HG03442 (cell line): ENCODE data around the gene NHLRC1.
"Not testable (repeated sequence)": the region's sequence is repeated elsewhere in the genome, so short reads cannot be mapped to it uniquely, and the experiment has no call there.

Experiments used
- ATAC-seq: cut with Tn5 transposase; IDR thresholded peaks from one replicate; pipeline ENCODE4 v1.9.1; 2021; ENCODE audit warnings: mild to moderate bottlenecking, moderate library complexity; ENCODE audit not compliant: unreplicated experiment

NHLRC1 gene

DNA sequence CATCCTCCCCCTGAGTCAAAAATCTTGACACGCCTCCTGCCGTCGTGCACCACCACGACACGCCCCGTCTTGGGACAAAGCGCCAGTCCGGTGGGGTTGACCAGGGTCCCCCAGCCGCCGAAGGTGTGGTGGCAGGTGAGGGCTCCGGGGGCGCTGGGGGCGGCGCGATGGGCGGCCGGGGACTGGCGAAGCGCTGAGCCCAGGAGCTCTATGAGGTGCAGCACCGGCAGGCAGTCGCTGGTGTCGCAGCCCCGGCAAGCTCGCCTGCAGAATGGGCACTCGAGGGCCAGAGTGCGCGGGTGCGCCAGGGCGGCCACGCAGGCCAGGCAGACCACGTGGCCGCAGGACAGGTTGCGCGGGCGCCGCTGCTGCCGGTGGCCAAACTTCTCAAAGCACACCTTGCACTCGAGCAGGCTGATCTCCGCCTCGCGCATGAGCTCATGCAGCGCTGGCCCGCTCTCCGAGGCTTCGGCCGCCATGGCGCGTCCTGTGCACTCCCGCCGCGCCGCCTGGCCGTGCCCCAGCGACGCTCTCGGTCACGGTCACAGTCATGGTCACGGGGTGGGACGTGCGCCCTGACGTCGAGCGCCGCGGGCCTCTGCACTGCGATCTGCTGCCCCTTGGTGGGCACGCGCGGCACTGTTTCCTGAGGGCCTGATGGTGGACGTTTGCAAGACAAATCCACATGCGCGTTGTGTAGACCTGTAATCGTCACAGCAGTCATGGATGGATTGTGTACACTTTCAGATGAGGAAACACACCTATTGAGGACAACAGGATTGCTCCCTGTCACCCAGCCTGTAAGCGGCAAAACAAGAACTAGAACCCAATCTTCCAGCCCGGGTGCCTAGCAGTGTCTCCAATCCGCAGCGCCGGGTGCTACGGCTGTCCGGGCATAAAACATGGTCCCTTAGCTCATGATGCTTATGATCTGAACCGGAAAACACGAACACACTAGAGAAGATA, at the start of gene NHLRC1:
Gene NHLRC1 (minus strand): TSS at position 550 of the 966 bp plus-strand sequence. CDS start 71 bp downstream, at position 479.
- peak; percentile 99 for ATAC-seq

DNA sequence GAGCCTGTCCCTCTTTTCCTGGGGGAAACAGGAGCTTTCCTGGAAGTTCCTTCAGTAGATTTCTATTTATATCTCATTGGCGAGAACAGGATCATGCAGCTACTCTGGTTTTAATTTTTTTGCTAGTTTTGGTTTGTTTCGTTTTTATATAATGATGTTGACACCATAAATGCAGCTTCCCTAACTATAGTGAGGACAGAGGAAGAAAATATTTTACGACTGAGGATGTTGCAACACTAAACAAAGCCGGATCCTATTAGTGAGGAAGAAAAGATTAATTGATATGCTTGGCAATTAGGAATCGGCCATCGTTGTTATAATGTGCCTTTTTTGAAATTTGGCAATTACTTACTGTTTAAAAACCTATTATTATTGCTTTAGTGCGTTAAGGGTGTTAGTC, 49.4 kb upstream of the NHLRC1 start:
- ATAC-seq = no peak

DNA sequence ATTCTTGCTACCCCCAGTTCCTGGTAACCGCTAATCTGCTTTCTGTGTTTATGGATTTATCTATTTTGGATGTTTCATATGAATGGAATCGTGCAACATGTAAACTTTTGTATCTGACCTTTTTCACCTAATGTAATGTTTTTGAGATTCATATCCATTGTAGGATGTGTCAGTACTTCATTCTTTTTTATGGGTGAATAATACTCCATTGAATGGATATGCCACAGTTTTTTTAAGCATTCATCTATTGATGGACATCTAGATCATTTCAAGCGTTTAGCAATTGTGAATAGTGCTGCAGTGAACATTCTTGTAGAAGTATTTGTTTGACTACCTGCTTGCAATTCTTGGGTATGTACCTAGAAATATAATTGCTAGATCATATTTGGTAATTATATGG, 45.8 kb upstream of the NHLRC1 start:
- no peak for ATAC-seq

DNA sequence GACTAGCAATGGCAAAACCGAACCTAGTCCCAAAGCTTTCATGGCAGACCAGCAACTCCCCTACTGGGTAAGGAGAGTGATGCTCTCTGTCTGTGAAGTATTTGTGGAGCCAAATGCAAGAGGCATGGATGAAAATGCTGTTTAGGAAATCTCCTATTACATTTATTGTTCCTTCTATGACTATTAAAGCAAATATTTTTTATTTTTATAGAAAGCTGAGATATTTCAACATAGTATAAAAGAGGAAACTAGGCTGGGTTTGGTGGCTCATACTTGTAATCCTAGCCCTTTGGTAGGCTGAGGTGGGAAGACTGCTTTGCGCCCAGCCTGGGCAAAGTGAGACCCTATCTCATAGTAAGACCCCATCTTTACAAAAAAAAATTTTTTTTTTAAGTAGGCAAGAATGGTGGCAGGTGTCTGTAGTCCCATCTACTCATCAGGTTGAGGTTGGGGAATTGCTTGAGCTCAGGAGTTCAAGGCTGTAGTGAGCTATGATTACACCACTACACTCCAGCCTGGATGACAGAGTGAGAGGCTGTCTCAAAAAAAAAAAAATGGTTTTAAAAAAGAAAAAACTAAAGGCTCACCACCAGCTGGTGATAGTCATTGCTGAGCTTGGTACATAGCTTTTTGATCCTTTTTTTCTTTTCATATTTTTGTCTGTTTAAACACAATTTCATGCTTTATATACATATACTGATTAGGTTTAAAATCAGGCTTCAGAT, 44.0 kb upstream of the NHLRC1 start:
- ATAC-seq = no peak

DNA sequence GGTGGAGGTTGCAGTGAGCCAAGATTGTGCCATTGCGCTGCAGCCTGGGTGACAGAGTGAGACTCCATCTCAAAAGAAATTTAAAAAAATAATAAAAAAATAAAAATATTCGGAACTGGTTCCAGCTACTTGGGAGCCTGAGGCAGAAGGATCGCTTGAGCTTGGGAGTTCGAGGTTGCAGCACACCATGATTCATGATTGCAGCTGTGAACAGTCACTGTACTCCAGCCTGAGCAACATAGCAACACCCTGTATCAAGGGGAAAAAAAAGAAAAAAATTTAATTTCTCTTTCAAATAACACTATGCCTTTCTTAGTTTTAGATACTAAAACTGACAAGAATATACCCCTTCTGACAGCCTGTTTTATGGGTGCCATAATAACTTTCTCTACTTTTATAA, 43.3 kb upstream of the NHLRC1 start:
- no peak for ATAC-seq

DNA sequence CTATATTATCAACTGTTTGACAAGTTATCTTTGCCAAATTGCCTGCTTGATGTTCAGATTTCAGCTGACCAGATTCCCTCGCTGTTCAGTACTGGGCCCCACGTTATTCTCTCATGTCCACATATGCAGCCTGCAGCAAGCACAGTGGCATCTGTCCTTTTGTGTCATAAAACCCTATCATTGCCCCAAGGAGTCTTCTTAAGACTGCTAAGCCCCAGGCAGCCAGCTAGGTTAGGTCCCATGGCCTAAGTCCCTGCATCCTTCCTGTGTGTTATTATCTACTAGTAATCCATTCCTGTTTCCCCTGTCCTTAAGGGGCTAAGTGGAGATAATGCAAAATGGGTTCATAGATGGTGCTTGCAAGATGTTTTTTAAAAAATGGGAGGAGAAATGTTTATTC, 39.9 kb upstream of the NHLRC1 start:
- no peak for ATAC-seq

DNA sequence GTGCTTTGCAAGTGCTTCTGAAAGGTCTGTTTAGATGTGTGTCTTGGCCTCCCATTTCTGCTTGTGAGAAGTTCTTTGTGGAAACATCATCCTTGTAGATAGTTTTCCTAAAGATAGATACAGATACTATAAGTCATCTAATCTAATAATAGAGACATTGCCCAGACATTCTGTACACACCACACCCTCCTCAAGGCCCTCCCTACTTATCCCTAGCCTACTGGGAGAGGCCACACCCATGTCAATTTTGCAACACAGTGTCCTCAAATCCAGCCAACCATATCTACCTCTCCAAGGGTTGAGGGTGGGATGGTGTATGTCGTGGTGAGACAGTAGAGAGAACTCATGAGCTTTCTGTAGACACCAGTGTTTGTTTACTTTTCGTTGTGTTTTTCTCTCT, 39.0 kb upstream of the NHLRC1 start:
- ATAC-seq = no peak

DNA sequence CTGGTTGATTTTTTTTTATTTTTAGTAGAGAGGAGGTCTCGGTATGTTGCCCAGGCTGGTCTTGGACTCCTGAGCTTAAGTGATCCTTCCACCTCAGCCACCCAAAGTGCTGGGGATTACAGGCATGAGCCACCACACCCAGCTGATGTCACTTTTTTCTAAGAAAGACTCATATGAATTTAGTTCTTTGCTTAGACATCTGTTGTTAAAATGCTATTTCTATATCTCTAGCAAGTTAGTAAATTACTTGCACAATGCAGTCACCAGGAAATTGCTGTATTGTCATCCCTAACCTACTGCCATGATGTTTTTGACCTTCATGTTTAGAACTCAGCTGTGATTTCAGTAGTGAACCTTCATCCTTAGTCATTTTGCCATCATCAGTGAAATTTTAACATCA, 38.4 kb upstream of the NHLRC1 start:
- no peak for ATAC-seq

DNA sequence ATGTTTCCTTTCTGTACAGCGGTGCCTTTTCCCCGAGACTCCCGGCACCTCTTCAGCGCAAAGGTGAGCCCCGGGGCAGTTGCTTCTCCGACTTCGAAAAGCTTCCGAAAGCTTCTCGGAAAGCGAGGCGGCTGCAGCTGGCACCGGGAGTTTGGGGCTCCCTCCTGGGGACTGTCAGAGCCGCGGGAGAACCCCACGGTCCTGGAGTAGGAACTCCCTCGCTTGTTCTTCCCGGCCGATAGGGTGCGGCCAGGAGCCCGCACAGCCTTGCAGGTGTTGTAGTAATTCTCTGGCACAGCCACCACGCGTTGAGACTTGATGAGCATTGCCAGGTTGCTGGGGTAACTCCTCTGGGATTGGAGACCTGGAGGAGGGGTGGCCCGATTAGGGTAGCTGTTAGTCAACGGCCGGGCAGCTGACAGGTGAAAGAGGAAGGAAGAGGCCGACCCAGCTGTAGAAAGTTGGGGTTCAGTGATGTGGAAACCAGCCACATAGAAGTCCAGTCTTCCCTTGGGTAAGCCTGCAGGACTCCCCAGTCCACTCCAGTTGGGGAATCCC, 33.5 kb upstream of the NHLRC1 start:
- ATAC-seq = peak; percentile 27

DNA sequence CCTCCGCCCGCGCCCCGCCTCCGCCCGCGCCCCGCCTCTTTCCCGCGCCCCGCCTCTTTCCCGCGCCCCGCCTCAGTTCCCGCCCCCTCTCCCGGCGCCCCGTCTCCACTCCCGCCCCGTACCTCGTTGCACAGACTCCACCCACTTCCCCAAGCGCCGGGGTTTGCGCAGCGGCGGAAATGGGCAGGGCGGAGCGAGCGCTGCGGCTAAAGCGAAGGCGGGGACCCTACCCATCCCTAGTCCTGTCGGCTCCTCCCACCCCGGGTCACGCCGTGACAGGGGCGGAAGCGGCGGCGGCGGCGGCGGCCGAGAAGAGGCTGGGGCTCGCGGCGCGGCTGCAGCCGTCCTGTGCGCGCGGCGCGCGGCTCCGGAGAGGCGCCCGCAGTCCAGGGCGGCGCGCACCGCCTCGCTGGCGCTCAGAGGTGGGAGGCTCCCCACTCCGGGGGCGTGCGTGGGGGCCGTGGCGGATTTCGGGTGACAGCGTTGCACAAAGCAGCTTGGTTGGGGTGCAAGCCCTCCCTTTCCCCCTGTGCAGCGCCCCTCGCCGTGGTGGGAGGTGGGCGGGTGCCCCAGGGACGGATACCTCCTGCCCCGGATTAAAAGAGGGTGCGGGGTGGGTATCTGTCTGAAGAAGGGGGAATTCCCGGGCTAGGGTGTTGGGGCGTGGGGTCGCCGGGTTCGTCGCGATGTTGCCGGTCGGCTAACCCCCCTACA, 32.8 kb upstream of the NHLRC1 start, which contains the start of gene KDM1B:
Gene KDM1B (plus strand): TSS at position 273 of the 714 bp plus-strand sequence. CDS start 4,474 bp downstream, outside the sequence.
- ATAC-seq = peak; percentile 88

DNA sequence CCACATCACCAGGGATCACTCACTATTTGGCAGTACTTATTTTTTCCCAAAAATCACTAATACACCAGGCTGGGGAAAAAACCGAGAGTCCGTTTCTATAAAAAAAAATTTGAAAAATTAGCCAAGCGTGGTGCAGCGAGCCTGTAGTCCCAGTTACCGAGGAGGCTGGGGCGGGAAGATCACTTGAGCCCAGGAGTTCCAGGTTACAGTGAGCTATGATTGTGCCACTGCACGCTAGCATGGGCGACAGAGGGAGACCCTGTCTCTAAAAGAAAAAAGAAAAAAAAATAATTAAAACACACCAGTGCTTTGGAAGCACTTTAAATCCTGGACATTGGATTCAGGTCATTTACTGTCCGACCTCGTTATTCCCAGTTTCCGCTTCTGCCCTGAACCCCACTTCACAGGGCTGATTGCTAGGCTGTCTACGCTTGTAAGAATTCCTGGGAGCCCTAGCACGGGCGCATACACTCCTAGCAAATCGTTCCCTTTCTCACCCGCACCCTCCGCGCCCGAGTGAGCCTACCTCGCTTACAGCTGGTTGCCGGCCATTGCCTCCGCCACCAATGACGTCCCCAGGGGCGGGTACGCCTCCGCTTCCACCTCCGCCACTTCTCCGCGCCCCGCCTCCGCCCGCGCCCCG, 32.2 kb upstream of the NHLRC1 start, which contains the start of gene TPMT:
Gene TPMT (minus strand): TSS at position 571 of the 643 bp plus-strand sequence. CDS start 5,950 bp downstream, outside the sequence.
- ATAC-seq = peak; percentile 43

DNA sequence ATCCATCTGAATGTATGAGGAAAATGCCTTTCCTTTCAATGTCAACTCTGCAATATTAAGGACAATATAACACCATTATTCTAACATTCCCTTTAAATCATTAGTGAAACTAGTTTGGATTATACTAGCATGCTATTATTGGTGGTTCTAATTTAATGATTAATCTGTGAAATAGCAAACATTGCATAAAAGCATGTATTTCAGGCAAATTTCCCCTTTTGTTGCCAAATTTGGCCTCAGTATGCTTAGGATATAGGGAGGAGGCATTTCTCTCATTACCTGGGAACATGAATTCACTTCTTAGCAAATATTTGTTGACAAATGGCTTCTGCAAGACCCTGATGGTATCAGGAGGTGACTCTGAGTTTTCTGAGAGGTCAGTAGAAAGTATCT, 30.8 kb upstream of the NHLRC1 start:
- no peak for ATAC-seq

DNA sequence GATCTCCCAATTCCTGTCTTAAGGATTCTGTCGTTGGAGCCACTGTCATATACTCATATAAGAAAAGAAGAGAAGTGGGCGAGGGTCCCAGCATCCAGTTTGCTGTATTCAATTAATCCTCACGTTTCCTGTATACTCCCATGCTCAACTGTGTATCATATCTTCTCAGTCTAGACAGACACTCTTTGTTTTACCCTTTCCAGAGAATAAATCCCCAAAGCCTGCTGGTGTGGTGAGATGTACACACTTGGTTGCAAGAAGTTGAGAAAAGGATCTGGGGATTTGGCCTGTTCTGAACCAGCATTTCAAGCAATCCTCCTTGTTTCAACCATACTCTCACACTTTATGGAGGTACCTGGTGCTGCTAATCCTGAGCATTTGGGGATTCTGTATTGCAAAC, 29.3 kb upstream of the NHLRC1 start:
- no peak for ATAC-seq

DNA sequence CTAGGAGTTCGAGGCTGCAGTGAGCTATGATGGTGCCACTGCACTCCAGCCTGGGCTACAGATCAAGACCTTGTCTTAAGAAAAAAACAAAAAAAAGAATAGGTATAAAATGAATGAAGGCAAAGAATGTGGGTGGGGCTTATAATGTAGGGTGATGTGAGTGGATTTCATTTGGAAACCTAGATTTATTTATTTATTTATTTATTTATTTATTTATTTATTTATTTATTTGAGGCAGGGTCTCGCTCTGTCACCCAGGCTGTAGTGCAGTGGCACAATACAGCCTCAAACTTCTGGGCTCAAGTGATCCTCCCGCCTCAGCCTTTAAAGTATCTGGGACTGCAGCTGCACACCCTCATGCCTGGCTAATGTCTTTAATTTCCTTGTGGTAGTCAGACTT, 28.9 kb upstream of the NHLRC1 start:
- ATAC-seq = not testable (repeated sequence)

DNA sequence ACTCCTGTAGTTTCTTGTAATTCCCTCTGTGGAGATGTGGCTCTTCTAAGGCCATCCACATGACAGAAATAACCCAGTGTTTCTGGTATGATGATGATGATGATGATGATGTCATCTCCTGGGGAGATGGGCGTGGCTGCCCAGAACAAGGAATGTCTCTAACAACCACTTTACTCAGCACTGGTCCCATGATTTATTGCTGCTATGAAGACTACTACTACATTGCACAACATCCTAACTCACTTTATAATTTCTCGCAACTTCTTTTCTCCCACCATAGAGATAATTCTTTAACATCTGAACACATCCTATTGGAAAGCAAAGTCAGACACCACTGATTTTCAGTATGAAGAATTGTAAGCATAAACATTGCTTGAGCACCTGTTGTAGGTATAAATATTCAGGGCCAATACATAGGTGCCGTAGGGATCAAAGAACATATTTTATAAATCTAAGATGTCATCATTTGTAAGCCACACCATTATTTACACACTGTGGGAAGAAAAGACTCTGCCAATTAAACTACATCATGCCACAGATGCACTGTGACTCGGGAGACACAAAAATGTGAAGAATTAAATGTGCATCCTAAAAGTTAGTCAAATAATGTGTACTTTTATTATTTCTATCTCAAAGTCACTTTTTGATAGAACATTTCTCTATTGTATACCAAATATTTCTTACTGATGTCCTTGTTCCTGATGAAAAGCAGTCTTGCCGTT, 26.0 kb upstream of the NHLRC1 start:
- ATAC-seq = no peak

DNA sequence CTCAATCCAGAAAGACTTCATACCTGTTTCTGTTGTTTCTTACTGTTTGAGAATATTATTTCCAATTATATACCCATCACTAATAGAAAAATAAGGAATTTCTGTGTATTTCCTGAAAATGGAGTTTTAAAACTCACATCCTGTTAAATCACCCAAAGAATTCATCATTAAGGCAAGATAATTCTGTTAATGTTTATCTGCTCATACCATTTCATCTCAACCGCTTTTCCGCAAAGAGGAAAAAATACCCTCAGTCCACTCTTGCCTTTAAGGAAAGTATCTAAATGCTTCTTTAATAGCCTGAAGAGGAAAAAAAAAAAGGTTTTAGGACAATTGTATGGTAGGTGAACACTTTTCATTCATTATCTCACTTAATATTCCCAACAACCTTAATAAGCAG, 25.1 kb upstream of the NHLRC1 start:
- ATAC-seq = no peak

DNA sequence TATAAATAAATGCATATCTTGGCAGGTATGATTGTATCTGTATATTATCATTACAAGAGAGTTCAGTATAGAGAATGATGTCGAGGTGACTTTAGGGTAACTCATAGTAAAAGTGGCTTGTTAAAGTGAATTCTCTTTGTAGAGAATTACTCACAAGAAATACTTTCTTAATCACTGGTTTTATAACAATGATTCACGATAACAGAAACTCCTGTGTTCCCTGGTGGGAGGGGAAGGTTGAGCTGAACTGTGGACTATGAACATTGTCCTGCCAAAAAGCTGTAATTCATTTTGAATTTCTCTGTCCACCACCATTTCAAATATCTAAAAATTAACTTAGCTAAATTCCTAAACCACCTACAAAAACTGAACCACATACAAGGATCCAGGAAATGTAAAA, 24.7 kb upstream of the NHLRC1 start:
- ATAC-seq = no peak

DNA sequence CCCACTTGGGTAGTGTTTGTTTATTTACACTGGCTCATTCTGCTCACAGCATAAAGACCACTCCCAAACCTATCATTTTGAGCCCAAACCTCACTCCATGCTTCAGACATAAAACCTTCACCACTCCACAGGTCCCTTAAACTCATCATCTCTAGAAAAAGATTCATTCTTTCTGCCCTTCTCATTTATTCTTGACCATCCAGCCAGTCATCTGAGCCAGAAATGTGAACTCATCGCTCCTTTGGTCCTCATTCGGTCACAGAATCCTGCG, 20.0 kb upstream of the NHLRC1 start:
- no peak for ATAC-seq

DNA sequence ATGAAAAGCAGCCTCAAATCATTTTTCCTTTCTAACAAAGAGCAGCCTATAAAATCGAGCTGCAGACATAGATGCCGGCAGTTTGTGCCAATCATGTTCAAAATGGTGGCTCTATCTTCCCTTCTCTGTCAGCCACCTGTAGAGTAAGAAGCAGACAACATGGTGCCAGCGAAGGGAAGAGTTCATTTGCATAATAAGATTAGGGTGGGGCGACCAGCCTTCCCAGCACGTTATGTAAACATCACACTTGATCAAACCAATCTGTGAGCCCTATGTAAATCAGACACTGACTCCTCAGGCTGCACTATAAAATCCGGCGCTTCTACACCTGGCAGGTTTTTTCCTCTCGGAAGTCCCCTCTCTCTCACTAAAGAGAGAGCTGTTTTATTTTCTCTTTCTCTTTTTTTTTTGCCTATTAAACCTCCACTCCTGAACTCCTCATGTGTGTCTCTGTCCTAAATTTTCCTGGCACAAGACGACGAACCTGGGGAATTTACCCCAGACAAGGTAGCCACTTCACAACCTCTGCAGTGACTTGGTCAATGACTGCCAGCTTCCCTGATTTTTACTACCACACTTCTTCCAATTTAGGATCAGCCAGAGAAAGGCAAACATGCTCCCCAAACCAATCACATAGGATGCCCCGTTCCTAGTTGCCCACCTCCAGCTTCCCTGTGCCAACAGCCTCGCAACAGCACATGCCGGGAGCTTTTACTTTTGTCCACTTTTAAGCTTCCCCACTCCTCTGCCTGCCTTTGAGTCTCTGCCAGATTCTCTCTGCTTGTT, 19.5 kb upstream of the NHLRC1 start:
- ATAC-seq = no peak
